Mucosa of descending colon (tissue), 3 donors: ENCODE data around the gene MEF2C. TPM values are rescaled to one million over a fixed set of nuclear protein-coding genes. Genes with fewer than 3 reads are reported as not detected.
A peak's percentile ranks its signal among the peaks of the same experiment; 100 is the strongest.

Experiments used
- ATAC-seq: fragments of 200-7000 bp; cut with Tn5 transposase; one replicate; pipeline ENCODE4 v1.9.1; 2020; ENCODE audit warnings: mild to moderate bottlenecking, moderate library complexity
- DNase-seq, 3 donors: peaks; one replicate each; pipeline ENCODE4 v3.0.0-alpha.2; 2020
- H3K36me3 ChIP-seq: fragments of 200-600 bp; one replicate; pipeline ENCODE4 v1.8.0; 2021; ENCODE audit warnings: low read depth, mild to moderate bottlenecking
- H3K4me1 ChIP-seq: fragments of 200-600 bp; one replicate; pipeline ENCODE4 v1.8.0; 2021; ENCODE audit warnings: low read depth, mild to moderate bottlenecking
- H3K4me3 ChIP-seq: fragments of 200-600 bp; one replicate; pipeline ENCODE4 v1.8.0; 2021; ENCODE audit warnings: mild to moderate bottlenecking
- H3K9me3 ChIP-seq: fragments of 200-600 bp; one replicate; pipeline ENCODE4 v1.8.0; 2021; ENCODE audit warnings: mild to moderate bottlenecking
- CTCF ChIP-seq: fragments of 200-600 bp; IDR thresholded peaks from one replicate; pipeline ENCODE4 v1.8.0; 2022; ENCODE audit warnings: antibody characterized with exemption, mild to moderate bottlenecking
- intact Hi-C, 2 donors: fragments of 100-400 bp; cut with DNase I in 1 of 2; cut with micrococcal nuclease in 1 of 2; formaldehyde crosslinking; loops; one replicate each; pipeline versions ENCODE4 v1.11.0 to v1.11.1; 2022; cut with DNase I, micrococcal nuclease
- total RNA-seq, 3 donors: library from RNA; stranded (reverse); fragmentation: NEBNext Ultra II Directional in 2 of 3; extraction: Animal tissue kit (Norgen Biotek cat#: 25700) in 2 of 3; gene quantifications; one replicate each; pipeline versions ENCODE4 v1.2.1 to v1.2.4, GENCODE V29; 2021 to 2023
- donor health status: DM: no; HTN: no; CAD: no; lungs with moderate emphysema.
- donor health status: DM: no; HTN: no; CAD: no.
- donor health status: DM: no; HTN: yes; CAD: no.

MEF2C gene
- total RNA-seq, 3 donors from 2014 or later, result 19.3 to 44.0 (median 32.6) TPM

GRCh38 chr5:88886252-88886651 lies 3.3 kb upstream of the MEF2C start:
- no peaks in the 10 kb centered on the region for H3K9me3 ChIP-seq
- H3K4me3 ChIP-seq, result no peak overlapping the region
- H3K36me3 ChIP-seq, result no peaks in the 10 kb centered on the region
- intact Hi-C loops, result loop anchor here in 1 of 2 donors (10.0 kb wide), 1 partner anchor 59 kb away; no protein-coding TSS in a partner anchor
- DNase-seq, result no peak
- ATAC-seq, result no peak
- H3K4me1 ChIP-seq, result no peaks in the 10 kb centered on the region
- TF ChIP-seq CTCF, result no peak

GRCh38 chr5:88885002-88885401 lies 2.0 kb upstream of the MEF2C start:
- ATAC-seq (no peak), DNase-seq (no peak)
- intact Hi-C loops, result loop anchor here in 1 of 2 donors (10.0 kb wide), 1 partner anchor 60 kb away; no protein-coding TSS in a partner anchor
- no peaks in the 10 kb centered on the region for H3K9me3 ChIP-seq
- H3K36me3 ChIP-seq, result no peaks in the 10 kb centered on the region
- no peak for TF ChIP-seq CTCF
- no peak overlapping the region for H3K4me3 ChIP-seq
- peaks cover 10% of the 10 kb centered on the region for H3K4me1 ChIP-seq

- Histone ChIP-seq H3K9me3 (no peaks in the 10 kb centered on the region), H3K36me3 (no peaks in the 10 kb centered on the region), H3K4me1 (peaks cover 13% of the 10 kb centered on the region), H3K4me3 (peak overlapping the region; percentile 18)
- intact Hi-C loops, result loop anchor here in 1 of 2 donors (10.0 kb wide), 1 partner anchor 60 kb away; no protein-coding TSS in a partner anchor
- no peak for DNase-seq
- no peak for TF ChIP-seq CTCF
- ATAC-seq, result no peak
These were observed 1.6 kb upstream of the MEF2C start for GRCh38 chr5:88884608-88884877.

- Histone ChIP-seq H3K4me1 (peaks cover 17% of the 10 kb centered on the region), H3K9me3 (no peaks in the 10 kb centered on the region), H3K36me3 (no peaks in the 10 kb centered on the region), H3K4me3 (peak overlapping the region; percentile 18)
- intact Hi-C loops, result loop anchor here in 1 of 2 donors (10.0 kb wide), 1 partner anchor 61 kb away; no protein-coding TSS in a partner anchor
- TF ChIP-seq CTCF, result no peak
- peak; percentile 61 to 67 (median 67) for DNase-seq
- peak; percentile 42 for ATAC-seq
These were observed 1.0 kb upstream of the MEF2C start for GRCh38 chr5:88883836-88884607.

- intact Hi-C loops, result loop anchor here in 1 of 2 donors (10.0 kb wide), 1 partner anchor 62 kb away; no protein-coding TSS in a partner anchor
- Histone ChIP-seq H3K4me1 (peaks cover 17% of the 10 kb centered on the region), H3K36me3 (no peaks in the 10 kb centered on the region), H3K9me3 (no peaks in the 10 kb centered on the region), H3K4me3 (peak overlapping the region; percentile 18)
- peak; percentile 2 for ATAC-seq
- TF ChIP-seq CTCF, result no peak
- peak in 1 of 3 donors; percentile 13 for DNase-seq
These were observed 527 bp downstream of the MEF2C start for GRCh38 chr5:88882276-88883038.
